Measurements from ENCODE around the gene GPR137B. TPM values are rescaled to one million over a fixed set of nuclear protein-coding genes. Genes with fewer than 3 reads are reported as not detected.

GPR137B gene
- total and polyA plus RNA-seq, 2 experiments from 2014 or later = 4.5 to 11.1 TPM

- Histone ChIP-seq H3K36me3 (ENCODE audit: insufficient read depth) (no peaks in the 10 kb centered on the region), H3K4me2 (no peak overlapping the region), H3K4me1 (ENCODE audit: insufficient read depth) (no peaks in the 10 kb centered on the region), H3K27me3 (ENCODE audit: insufficient read depth) (no peaks in the 10 kb centered on the region), H4K20me1 (replicated peaks; ENCODE audit: insufficient read depth) (no peaks in the 10 kb centered on the region), H3K4me3 (no peak overlapping the region), H3K79me2 (replicated peaks; ENCODE audit: insufficient read depth) (no peaks in the 10 kb centered on the region), H3K27ac (ENCODE audit: low read depth) (no peak overlapping the region), H3F3A (replicated peaks; ENCODE audit: low read depth) (no peaks in the 10 kb centered on the region), H3K9me2 (ENCODE audit: insufficient read depth) (no peaks in the 10 kb centered on the region), H2AFZ (peak overlapping the region; percentile 56; the same call in 1 of the 2 replicates)
- Mint-ChIP-seq H3K9me3 (no peaks in the 10 kb centered on the region), H3K27ac (no peak overlapping the region), H3K4me1 (peaks cover 4% of the 10 kb centered on the region), H3K27me3 (ENCODE audit: insufficient read depth, low read depth, poor library complexity) (no peaks in the 10 kb centered on the region), H3K36me3 (ENCODE audit: low read depth) (no peaks in the 10 kb centered on the region), H3K4me3 (no peak overlapping the region)
- no peak for TF ChIP-seq JUNB (IDR thresholded peaks at IDR 0.05; ENCODE audit: unreplicated experiment)
- no peak for TF ChIP-seq ZNF462 (CRISPR knock-in tag; IDR thresholded peaks at IDR 0.05)
- no peak for DNase-seq (ENCODE audit: low spot score)
- ATAC-seq = no peak
Measured at GRCh38 chr1:236120721-236121153, 21.6 kb upstream of the GPR137B start.

GRCh38 chr1:236122176-236122575 lies 20.2 kb upstream of the GPR137B start:
- H3K27ac ChIP-seq (ENCODE audit: low read depth) = no peak overlapping the region
- H3K4me1 ChIP-seq (ENCODE audit: insufficient read depth) = no peaks in the 10 kb centered on the region
- H3K4me3 ChIP-seq = no peak overlapping the region
- peaks cover 4% of the 10 kb centered on the region for H3K4me1 Mint-ChIP-seq
- H3K4me3 Mint-ChIP-seq = no peak overlapping the region
- TF ChIP-seq ZNF114 (CRISPR knock-in tag; IDR thresholded peaks at IDR 0.05) (no peak), ZNF331 (CRISPR knock-in tag; IDR thresholded peaks at IDR 0.05; ENCODE audit: low read depth) (no peak), CTCF (conservative IDR thresholded peaks at IDR 0.05; ENCODE audit: low read depth in 2 of 2) (no peak), ETS1 (IDR thresholded peaks at IDR 0.05) (no peak), CREB1 (CRISPR knock-in tag; IDR thresholded peaks at IDR 0.05; ENCODE audit: low read depth) (no peak), NANOG (IDR thresholded peaks at IDR 0.05; ENCODE audit: borderline replicate concordance) (no peak), EZH2phosphoT487 (IDR thresholded peaks at IDR 0.05; ENCODE audit: unreplicated experiment) (no peak), POLR2AphosphoS5 (IDR thresholded peaks at IDR 0.05; ENCODE audit: low read depth) (no peak), JUNB (IDR thresholded peaks at IDR 0.05; ENCODE audit: unreplicated experiment) (no peak), EZH2 (IDR thresholded peaks at IDR 0.05; ENCODE audit: low read depth, unreplicated experiment) (no peak), STAT1 (IDR thresholded peaks at IDR 0.05; ENCODE audit: unreplicated experiment) (no peak)
- no peaks in the 10 kb centered on the region for H3K36me3 Mint-ChIP-seq (ENCODE audit: low read depth)
- H2AFZ ChIP-seq = no peak overlapping the region
- no peaks in the 10 kb centered on the region for H3F3A ChIP-seq (replicated peaks; ENCODE audit: low read depth)
- H3K4me2 ChIP-seq = no peak overlapping the region
- no peaks in the 10 kb centered on the region for H3K9me3 Mint-ChIP-seq
- H3K9me2 ChIP-seq (ENCODE audit: insufficient read depth) = no peaks in the 10 kb centered on the region
- no peaks in the 10 kb centered on the region for H4K20me1 ChIP-seq (replicated peaks; ENCODE audit: insufficient read depth)
- H3K27me3 Mint-ChIP-seq (ENCODE audit: insufficient read depth, low read depth, poor library complexity) = peaks cover 5% of the 10 kb centered on the region
- H3K79me2 ChIP-seq (replicated peaks; ENCODE audit: insufficient read depth) = no peaks in the 10 kb centered on the region
- no peaks in the 10 kb centered on the region for H3K36me3 ChIP-seq (ENCODE audit: insufficient read depth)
- H3K27ac Mint-ChIP-seq = no peak overlapping the region
- ATAC-seq (no peak), DNase-seq (ENCODE audit: low spot score) (no peak)
- no peaks in the 10 kb centered on the region for H3K27me3 ChIP-seq (ENCODE audit: insufficient read depth)
